Smooth muscle cell (in vitro differentiated cells): ENCODE measurements around the gene SPATA31E1. TPM values are rescaled to one million over a fixed set of nuclear protein-coding genes. Genes with fewer than 3 reads are reported as not detected.

Experiments used
- DNase-seq: peaks from one replicate; lab custom pipeline; 2025; ENCODE audit not compliant: unreplicated experiment; lab: John Stamatoyannopoulos, UW
- H2AFZ ChIP-seq: fragments of 200-600 bp; sonication (generic); 2 replicates; pipeline ENCODE4 v1.6.0; 2016; ENCODE audit warnings: antibody characterized with exemption, low read depth, mild to moderate bottlenecking
- H3F3A ChIP-seq: fragments of 200-600 bp; sonication (generic); 2 replicates; pipeline ENCODE4 v1.6.0; 2017; ENCODE audit warnings: antibody characterized with exemption, low read depth
- H3K27ac ChIP-seq: fragments of 200-600 bp; sonication (generic); 2 replicates; pipeline ENCODE4 v1.5.1; 2016; ENCODE audit warnings: low read depth, mild to moderate bottlenecking
- H3K27me3 ChIP-seq: fragments of 200-600 bp; sonication (generic); 2 replicates; pipeline ENCODE4 v1.6.1; 2016; ENCODE audit warnings: low read depth, mild to moderate bottlenecking
- H3K36me3 ChIP-seq: fragments of 200-600 bp; sonication (generic); 2 replicates; pipeline ENCODE4 v1.5.1; 2016; ENCODE audit warnings: low read depth
- H3K4me1 ChIP-seq: fragments of 200-600 bp; sonication (generic); 2 replicates; pipeline ENCODE4 v1.5.1; 2016; ENCODE audit warnings: low read depth
- H3K4me2 ChIP-seq: fragments of 200-600 bp; sonication (generic); 2 replicates; pipeline ENCODE4 v1.6.0; 2016; ENCODE audit warnings: mild to moderate bottlenecking
- H3K4me3 ChIP-seq: fragments of 200-600 bp; sonication (generic); 2 replicates; pipeline ENCODE4 v1.5.1; 2016; ENCODE audit warnings: mild to moderate bottlenecking
- H3K79me2 ChIP-seq: fragments of 200-600 bp; sonication (generic); 2 replicates; pipeline ENCODE4 v1.6.0; 2016; ENCODE audit warnings: low read depth, mild to moderate bottlenecking
- H3K9ac ChIP-seq: fragments of 200-600 bp; sonication (generic); 2 replicates; pipeline ENCODE4 v1.6.0; 2016; ENCODE audit warnings: low read depth
- H3K9me3 ChIP-seq: fragments of 200-600 bp; sonication (generic); replicated peaks from 2 replicates; pipeline ENCODE4 v1.5.1; 2016; ENCODE audit warnings: low read depth
- H4K20me1 ChIP-seq: fragments of 200-600 bp; sonication (generic); 2 replicates; pipeline ENCODE4 v1.6.0; 2016; ENCODE audit warnings: low read depth
- WGBS: methylation state at CpG from one replicate; pipeline ENCODE4 v1.1.7; 2016; ENCODE audit warnings: low lambda C conversion rate; 5-methylcytosine and 5-hydroxymethylcytosine counted together
- polyA plus RNA-seq: library from polyadenylated mRNA; unstranded; fragments of >200 nt; fragmentation: Nextera tagmentation; extraction: Ambion mirVana; gene quantifications from 2 replicates; pipeline ENCODE4 v1.2.1, GENCODE V29; 2016
- total RNA-seq: library from RNA; depleted of rRNA; stranded (reverse); fragments of >200 nt; gene quantifications from 2 replicates; pipeline ENCODE4 v1.2.3, GENCODE V29; 2014
- TF ChIP-seq, protein P1 (sequence below): fragments of 200-600 bp; sonication (generic); IDR thresholded peaks from 2 replicates; pipeline ENCODE4 v1.5.1; 2017; ENCODE audit warnings: borderline replicate concordance, mild to moderate bottlenecking, antibody characterized with exemption; ENCODE audit not compliant: insufficient read depth, poor library complexity, severe bottlenecking

The SPATA31E1 gene
- total and polyA plus RNA-seq, 2 experiments from 2014 or later, result not detected

DNA sequence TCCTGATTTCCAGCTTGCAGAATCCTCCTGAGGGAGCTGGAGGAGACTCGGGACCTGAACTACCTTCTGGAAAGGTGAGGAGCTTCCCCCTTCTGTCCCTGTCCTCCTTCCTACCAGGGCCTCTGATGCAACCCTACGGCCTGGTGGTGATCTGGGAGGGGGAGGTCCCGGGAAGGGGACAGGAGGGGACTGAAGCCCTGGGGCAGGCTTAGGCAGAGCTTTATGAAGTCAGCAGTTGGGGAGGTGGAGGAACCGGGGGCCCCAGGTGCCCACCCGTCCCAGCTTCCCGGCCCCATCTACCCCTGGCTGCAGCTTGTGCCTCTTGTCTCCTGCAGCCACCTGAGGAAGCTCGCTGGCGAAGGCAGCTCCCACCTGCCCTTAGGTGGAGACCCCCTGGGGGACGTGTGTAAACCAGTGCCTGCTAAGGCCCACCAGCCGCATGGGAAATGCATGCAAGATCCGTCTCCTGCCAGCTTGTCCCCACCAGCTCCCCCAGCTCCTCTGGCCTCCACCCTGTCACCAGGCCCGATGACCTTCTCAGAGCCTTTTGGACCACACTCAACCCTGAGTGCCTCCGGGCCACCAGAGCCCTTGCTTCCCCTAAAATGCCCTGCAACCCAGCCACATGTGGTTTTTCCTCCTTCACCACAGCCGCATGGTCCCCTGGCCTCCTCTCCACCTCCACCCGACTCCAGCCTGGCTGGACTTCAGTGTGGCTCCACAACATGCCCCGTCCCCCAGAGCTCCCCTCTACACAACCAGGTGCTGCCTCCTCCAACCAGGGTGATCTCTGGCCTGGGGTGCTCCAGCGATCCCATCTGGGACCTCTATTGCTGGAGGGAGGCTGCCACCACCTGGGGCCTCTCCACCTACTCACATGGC lies 2.1 kb downstream of the SPATA31E1 start:
- Histone ChIP-seq H3F3A (no peaks in the 10 kb centered on the region), H4K20me1 (no peaks in the 10 kb centered on the region), H3K27me3 (no peaks in the 10 kb centered on the region), H3K79me2 (no peaks in the 10 kb centered on the region), H3K9ac (no peak overlapping the region), H3K9me3 (no peaks in the 10 kb centered on the region), H3K36me3 (no peaks in the 10 kb centered on the region), H2AFZ (no peak overlapping the region), H3K27ac (no peak overlapping the region), H3K4me3 (no peak overlapping the region), H3K4me2 (no peak overlapping the region), H3K4me1 (no peaks in the 10 kb centered on the region)
- WGBS, result 97% methylated on average over 15 of the region's 17 CpGs
- no peak for DNase-seq
- TF ChIP-seq, protein P1, sequence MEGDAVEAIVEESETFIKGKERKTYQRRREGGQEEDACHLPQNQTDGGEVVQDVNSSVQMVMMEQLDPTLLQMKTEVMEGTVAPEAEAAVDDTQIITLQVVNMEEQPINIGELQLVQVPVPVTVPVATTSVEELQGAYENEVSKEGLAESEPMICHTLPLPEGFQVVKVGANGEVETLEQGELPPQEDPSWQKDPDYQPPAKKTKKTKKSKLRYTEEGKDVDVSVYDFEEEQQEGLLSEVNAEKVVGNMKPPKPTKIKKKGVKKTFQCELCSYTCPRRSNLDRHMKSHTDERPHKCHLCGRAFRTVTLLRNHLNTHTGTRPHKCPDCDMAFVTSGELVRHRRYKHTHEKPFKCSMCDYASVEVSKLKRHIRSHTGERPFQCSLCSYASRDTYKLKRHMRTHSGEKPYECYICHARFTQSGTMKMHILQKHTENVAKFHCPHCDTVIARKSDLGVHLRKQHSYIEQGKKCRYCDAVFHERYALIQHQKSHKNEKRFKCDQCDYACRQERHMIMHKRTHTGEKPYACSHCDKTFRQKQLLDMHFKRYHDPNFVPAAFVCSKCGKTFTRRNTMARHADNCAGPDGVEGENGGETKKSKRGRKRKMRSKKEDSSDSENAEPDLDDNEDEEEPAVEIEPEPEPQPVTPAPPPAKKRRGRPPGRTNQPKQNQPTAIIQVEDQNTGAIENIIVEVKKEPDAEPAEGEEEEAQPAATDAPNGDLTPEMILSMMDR, result no peak

DNA sequence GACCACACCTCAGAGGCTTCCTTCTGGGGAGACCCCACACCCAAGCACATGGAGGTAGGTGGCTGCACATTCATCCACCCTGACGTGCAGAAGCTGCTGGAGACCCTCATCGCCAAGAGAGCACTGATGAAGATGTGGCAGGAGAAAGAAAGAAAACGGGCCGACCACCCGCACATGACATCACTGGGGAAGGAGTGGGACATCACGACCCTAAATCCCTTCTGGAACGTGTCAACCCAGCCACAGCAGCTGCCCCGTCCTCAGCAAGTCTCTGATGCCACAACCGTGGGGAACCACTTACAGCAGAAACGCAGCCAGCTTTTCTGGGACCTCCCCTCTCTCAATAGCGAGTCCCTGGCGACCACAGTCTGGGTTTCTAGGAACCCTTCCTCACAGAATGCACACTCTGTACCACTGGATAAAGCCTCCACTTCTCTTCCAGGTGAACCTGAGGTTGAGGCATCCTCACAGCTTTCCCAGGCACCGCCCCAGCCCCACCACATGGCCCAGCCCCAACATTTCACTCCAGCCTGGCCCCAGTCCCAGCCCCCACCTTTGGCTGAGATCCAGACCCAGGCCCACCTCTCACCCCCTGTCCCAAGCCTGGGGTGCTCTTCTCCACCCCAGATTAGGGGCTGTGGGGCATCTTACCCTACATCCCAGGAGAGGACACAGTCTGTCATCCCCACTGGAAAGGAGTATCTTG lies 3.0 kb downstream of the SPATA31E1 start:
- Histone ChIP-seq H3K4me1 (no peaks in the 10 kb centered on the region), H3K9me3 (no peaks in the 10 kb centered on the region), H3K4me2 (no peak overlapping the region), H3K27me3 (no peaks in the 10 kb centered on the region), H3K9ac (no peak overlapping the region), H3K27ac (no peak overlapping the region), H3F3A (no peaks in the 10 kb centered on the region), H3K79me2 (no peaks in the 10 kb centered on the region), H3K36me3 (no peaks in the 10 kb centered on the region), H4K20me1 (no peaks in the 10 kb centered on the region), H2AFZ (no peak overlapping the region), H3K4me3 (no peak overlapping the region)
- DNase-seq, result no peak
- TF ChIP-seq, protein P1, result no peak
- WGBS, result 78% methylated on average over 12 of the region's 13 CpGs

DNA sequence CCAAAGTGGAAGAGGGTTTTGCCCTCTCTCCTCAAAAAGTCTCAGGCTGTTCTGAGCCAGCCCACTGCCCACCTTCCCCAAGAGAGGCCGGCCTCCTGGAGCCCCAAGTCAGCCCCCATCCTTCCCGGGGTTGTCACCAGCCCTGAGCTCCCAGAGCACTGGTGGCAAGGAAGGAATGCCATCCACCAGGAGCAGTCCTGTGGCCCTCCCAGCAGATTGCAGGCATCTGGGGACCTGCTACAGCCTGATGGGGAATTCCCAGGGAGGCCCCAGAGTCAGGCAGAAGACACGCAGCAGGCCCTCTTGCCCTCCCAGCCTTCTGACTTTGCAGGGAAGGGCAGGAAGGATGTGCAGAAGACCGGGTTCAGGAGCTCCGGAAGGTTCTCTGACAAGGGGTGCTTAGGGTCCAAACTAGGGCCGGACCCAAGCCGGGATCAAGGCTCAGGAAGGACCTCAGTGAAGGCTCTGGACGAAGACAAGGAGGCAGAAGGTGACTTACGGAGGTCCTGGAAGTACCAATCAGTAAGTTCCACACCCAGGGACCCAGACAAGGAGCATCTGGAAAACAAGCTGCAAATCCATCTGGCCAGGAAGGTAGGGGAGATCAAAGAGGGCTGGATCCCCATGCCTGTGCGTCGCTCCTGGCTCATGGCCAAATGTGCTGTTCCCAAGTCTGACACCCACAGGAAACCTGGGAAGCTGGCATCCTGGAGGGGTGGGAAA lies 3.7 kb downstream of the SPATA31E1 start:
- TF ChIP-seq, protein P1, result no peak
- no peak overlapping the region for H2AFZ ChIP-seq
- H3K4me2 ChIP-seq, result no peak overlapping the region
- H3K27me3 ChIP-seq, result no peaks in the 10 kb centered on the region
- no peaks in the 10 kb centered on the region for H3K36me3 ChIP-seq
- WGBS, result 83% methylated on average over 11 of the region's 11 CpGs
- H3K4me1 ChIP-seq, result no peaks in the 10 kb centered on the region
- no peak overlapping the region for H3K27ac ChIP-seq
- no peaks in the 10 kb centered on the region for H3F3A ChIP-seq
- no peaks in the 10 kb centered on the region for H3K9me3 ChIP-seq
- no peak for DNase-seq
- H3K9ac ChIP-seq, result no peak overlapping the region
- no peaks in the 10 kb centered on the region for H3K79me2 ChIP-seq
- no peaks in the 10 kb centered on the region for H4K20me1 ChIP-seq
- no peak overlapping the region for H3K4me3 ChIP-seq
